ENCODE data around the gene PHF3. TPM values are rescaled to one million over a fixed set of nuclear protein-coding genes. Genes with fewer than 3 reads are reported as not detected.

Gene PHF3
- total RNA-seq, 1 experiment from 2014 or later, result 43.0 TPM

GRCh38 chr6:63643862-63644261 lies 8.3 kb downstream of the PHF3 start:
- in situ Hi-C loops (cut with HindIII; ENCODE audit: low sequenced_read_pairs), result no loop called here
- no peak for DNase-seq (ENCODE audit: low spot score)

- in situ Hi-C loops (cut with HindIII; ENCODE audit: low sequenced_read_pairs), result no loop called here
- no peak for DNase-seq (ENCODE audit: low spot score)
Measured at GRCh38 chr6:63644668-63645326, 9.2 kb downstream of the PHF3 start.

- no peak for DNase-seq (ENCODE audit: low spot score)
- in situ Hi-C loops (cut with HindIII; ENCODE audit: low sequenced_read_pairs), result no loop called here
Measured at GRCh38 chr6:63649269-63649668, 13.7 kb downstream of the PHF3 start.

GRCh38 chr6:63649847-63650265 lies 14.3 kb downstream of the PHF3 start:
- in situ Hi-C loops (cut with HindIII; ENCODE audit: low sequenced_read_pairs), result no loop called here
- no peak for DNase-seq (ENCODE audit: low spot score)

- in situ Hi-C loops (cut with HindIII; ENCODE audit: low sequenced_read_pairs), result no loop called here
- DNase-seq (ENCODE audit: low spot score), result no peak
Measured at GRCh38 chr6:63652980-63653379, 17.4 kb downstream of the PHF3 start.

GRCh38 chr6:63660757-63661156 lies 25.2 kb downstream of the PHF3 start:
- in situ Hi-C loops (cut with HindIII; ENCODE audit: low sequenced_read_pairs), result no loop called here
- DNase-seq (ENCODE audit: low spot score), result no peak

GRCh38 chr6:63661769-63662168 lies 26.2 kb downstream of the PHF3 start:
- DNase-seq (ENCODE audit: low spot score), result no peak

GRCh38 chr6:63663147-63663955 lies 27.7 kb downstream of the PHF3 start:
- in situ Hi-C loops (cut with HindIII; ENCODE audit: low sequenced_read_pairs), result no loop called here
- no peak for DNase-seq (ENCODE audit: low spot score)

More at GRCh38 chr6:63661769-63662168, 26.2 kb downstream of the PHF3 start:
- in situ Hi-C loops (cut with HindIII; ENCODE audit: low sequenced_read_pairs), result no loop called here

- DNase-seq (ENCODE audit: low spot score), result no peak
- in situ Hi-C loops (cut with HindIII; ENCODE audit: low sequenced_read_pairs), result no loop called here
Measured at GRCh38 chr6:63663956-63664281, 28.3 kb downstream of the PHF3 start.

GRCh38 chr6:63671098-63671754 lies 35.6 kb downstream of the PHF3 start:
- in situ Hi-C loops (cut with HindIII; ENCODE audit: low sequenced_read_pairs), result no loop called here
- DNase-seq (ENCODE audit: low spot score), result no peak

GRCh38 chr6:63672582-63673129 lies 37.1 kb downstream of the PHF3 start:
- DNase-seq (ENCODE audit: low spot score), result no peak
- in situ Hi-C loops (cut with HindIII; ENCODE audit: low sequenced_read_pairs), result no loop called here

- in situ Hi-C loops (cut with HindIII; ENCODE audit: low sequenced_read_pairs), result no loop called here
- no peak for DNase-seq (ENCODE audit: low spot score)
Measured at GRCh38 chr6:63673692-63674091, 38.1 kb downstream of the PHF3 start.

- no peak for DNase-seq (ENCODE audit: low spot score)
- in situ Hi-C loops (cut with HindIII; ENCODE audit: low sequenced_read_pairs), result no loop called here
Measured at GRCh38 chr6:63674635-63675034, 39.0 kb downstream of the PHF3 start.

- no peak for DNase-seq (ENCODE audit: low spot score)
- in situ Hi-C loops (cut with HindIII; ENCODE audit: low sequenced_read_pairs), result no loop called here
Measured at GRCh38 chr6:63675138-63675537, 39.5 kb downstream of the PHF3 start.

GRCh38 chr6:63676412-63677114 lies 41.0 kb downstream of the PHF3 start:
- in situ Hi-C loops (cut with HindIII; ENCODE audit: low sequenced_read_pairs), result no loop called here
- no peak for DNase-seq (ENCODE audit: low spot score)

GRCh38 chr6:63677282-63677681 lies 41.7 kb downstream of the PHF3 start:
- no peak for DNase-seq (ENCODE audit: low spot score)
- in situ Hi-C loops (cut with HindIII; ENCODE audit: low sequenced_read_pairs), result no loop called here

- in situ Hi-C loops (cut with HindIII; ENCODE audit: low sequenced_read_pairs), result no loop called here
Measured at GRCh38 chr6:63683071-63683603, 47.5 kb downstream of the PHF3 start.

GRCh38 chr6:63685446-63686379 lies 50.1 kb downstream of the PHF3 start:
- DNase-seq (ENCODE audit: low spot score), result no peak
- in situ Hi-C loops (cut with HindIII; ENCODE audit: low sequenced_read_pairs), result no loop called here

More at GRCh38 chr6:63683071-63683603, 47.5 kb downstream of the PHF3 start:
- DNase-seq (ENCODE audit: low spot score), result no peak

Measured in G401 (cell line).